ENCODE data around the gene SGCD.
"Not testable (repeated sequence)": the region's sequence is repeated elsewhere in the genome, so short reads cannot be mapped to it uniquely, and the experiment has no call there.

The SGCD gene

DNA sequence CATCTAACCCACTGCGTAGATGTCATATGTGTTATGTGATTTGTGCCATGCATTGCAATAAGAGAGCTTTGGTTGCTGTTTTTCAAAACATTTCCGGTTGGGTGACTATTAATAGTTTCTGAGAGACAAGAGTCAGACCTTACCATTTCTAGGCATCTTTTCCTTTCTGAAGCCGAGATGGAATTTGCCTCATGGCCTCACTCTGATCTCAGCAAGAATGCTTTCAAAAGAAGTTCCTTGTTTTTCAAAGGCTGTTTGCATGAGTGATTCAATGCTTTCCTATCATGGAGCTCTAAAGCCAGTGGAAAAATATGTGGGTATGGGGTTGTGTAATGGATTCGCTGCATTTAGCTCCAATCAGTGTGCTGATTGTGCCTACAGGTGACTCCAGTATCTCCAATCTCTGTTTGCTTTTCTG is 320.1 kb downstream of the SGCD start:
- Histone ChIP-seq H3K27me3 (ENCODE audit: control insufficient read depth in 1 of 2, insufficient read depth in 1 of 2, low read length in 2 of 2) (no peaks in the 10 kb centered on the region), H3K79me1 (replicated peaks; ENCODE audit: low read length, poor library complexity, severe bottlenecking) (no peaks in the 10 kb centered on the region), H3K4me3 (ENCODE audit: insufficient read depth in 1 of 2, low read depth in 1 of 2, low read length in 2 of 2) (no peak overlapping the region), H2BK12ac (ENCODE audit: low read length in 2 of 2) (no peak overlapping the region), H3K4me2 (ENCODE audit: low read length, poor library complexity, severe bottlenecking) (no peak overlapping the region), H3K9ac (ENCODE audit: low read length) (no peak overlapping the region), H2BK5ac (ENCODE audit: low read depth, low read length, poor library complexity, severe bottlenecking) (no peak overlapping the region), H3K36me3 (ENCODE audit: control insufficient read depth in 1 of 2, insufficient read depth in 2 of 2, low read depth in 1 of 2, low read length in 2 of 2) (no peaks in the 10 kb centered on the region), H3K14ac (ENCODE audit: low read length in 2 of 2) (no peak overlapping the region), H2BK120ac (ENCODE audit: low read depth, low read length) (no peak overlapping the region), H3K4ac (ENCODE audit: low read depth in 1 of 2, low read length in 2 of 2) (no peak overlapping the region), H3K9me3 (ENCODE audit: control insufficient read depth, low read length) (no peaks in the 10 kb centered on the region), H2BK15ac (ENCODE audit: low read depth, poor library complexity, severe bottlenecking) (no peak overlapping the region), H3K27ac (ENCODE audit: low read length, poor library complexity, severe bottlenecking) (no peak overlapping the region), H3K4me1 (ENCODE audit: control insufficient read depth, insufficient read depth, low read depth, low read length) (no peaks in the 10 kb centered on the region), H4K91ac (ENCODE audit: low read length) (no peak overlapping the region), H2AK5ac (ENCODE audit: low read length, severe bottlenecking) (no peak overlapping the region), H4K8ac (ENCODE audit: low read length) (no peak overlapping the region), H3K23ac (ENCODE audit: low read length in 2 of 2) (no peak overlapping the region), H2AFZ (ENCODE audit: low read depth, low read length) (no peak overlapping the region), H3K18ac (ENCODE audit: low read depth in 1 of 2, low read length in 2 of 2) (no peak overlapping the region)
- 53% methylated on average over 3 of the region's 4 CpGs for WGBS
- no peak for DNase-seq

DNA sequence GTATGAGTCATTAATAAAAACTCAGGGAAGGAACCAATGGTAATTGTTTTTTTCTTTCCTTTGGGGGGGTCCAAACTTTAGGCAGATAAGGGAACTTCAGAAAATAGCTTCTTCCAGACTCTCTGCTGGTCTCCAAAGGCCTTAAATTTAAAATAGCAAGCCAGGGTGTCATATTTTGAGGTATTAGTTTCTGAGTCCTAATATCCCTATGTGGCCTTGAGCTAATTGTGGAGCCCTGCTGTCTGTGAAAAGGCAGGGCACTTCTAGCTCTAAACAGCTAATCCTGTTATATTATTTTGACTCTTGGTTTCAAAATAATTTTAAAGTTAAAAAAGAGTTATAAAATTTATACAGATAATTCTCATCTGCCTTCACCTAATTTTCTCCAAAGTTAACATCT is 327.5 kb downstream of the SGCD start:
- Histone ChIP-seq H4K8ac (ENCODE audit: low read length) (no peak overlapping the region), H3K36me3 (ENCODE audit: control insufficient read depth in 1 of 2, insufficient read depth in 2 of 2, low read depth in 1 of 2, low read length in 2 of 2) (no peaks in the 10 kb centered on the region), H3K4me3 (ENCODE audit: insufficient read depth in 1 of 2, low read depth in 1 of 2, low read length in 2 of 2) (no peak overlapping the region), H3K23ac (ENCODE audit: low read length in 2 of 2) (no peak overlapping the region), H4K91ac (ENCODE audit: low read length) (no peak overlapping the region), H2BK120ac (ENCODE audit: low read depth, low read length) (no peak overlapping the region), H3K4me2 (ENCODE audit: low read length, poor library complexity, severe bottlenecking) (no peak overlapping the region), H2AFZ (ENCODE audit: low read depth, low read length) (no peak overlapping the region), H3K79me1 (replicated peaks; ENCODE audit: low read length, poor library complexity, severe bottlenecking) (no peaks in the 10 kb centered on the region), H3K27me3 (ENCODE audit: control insufficient read depth in 1 of 2, insufficient read depth in 1 of 2, low read length in 2 of 2) (no peaks in the 10 kb centered on the region), H2BK12ac (ENCODE audit: low read length in 2 of 2) (no peak overlapping the region), H3K14ac (ENCODE audit: low read length in 2 of 2) (no peak overlapping the region), H3K27ac (ENCODE audit: low read length, poor library complexity, severe bottlenecking) (no peak overlapping the region), H3K4ac (ENCODE audit: low read depth in 1 of 2, low read length in 2 of 2) (no peak overlapping the region), H2BK15ac (ENCODE audit: low read depth, poor library complexity, severe bottlenecking) (no peak overlapping the region), H3K18ac (ENCODE audit: low read depth in 1 of 2, low read length in 2 of 2) (no peak overlapping the region), H3K9me3 (ENCODE audit: control insufficient read depth, low read length) (no peaks in the 10 kb centered on the region), H3K4me1 (ENCODE audit: control insufficient read depth, insufficient read depth, low read depth, low read length) (no peaks in the 10 kb centered on the region), H2AK5ac (ENCODE audit: low read length, severe bottlenecking) (no peak overlapping the region), H2BK5ac (ENCODE audit: low read depth, low read length, poor library complexity, severe bottlenecking) (no peak overlapping the region), H3K9ac (ENCODE audit: low read length) (no peak overlapping the region)
- no peak for DNase-seq

- Histone ChIP-seq H3K27ac (ENCODE audit: low read length, poor library complexity, severe bottlenecking) (no peak overlapping the region), H3K27me3 (ENCODE audit: control insufficient read depth in 1 of 2, insufficient read depth in 1 of 2, low read length in 2 of 2) (no peaks in the 10 kb centered on the region), H3K23ac (ENCODE audit: low read length in 2 of 2) (no peak overlapping the region), H2BK15ac (ENCODE audit: low read depth, poor library complexity, severe bottlenecking) (no peak overlapping the region), H3K4me3 (ENCODE audit: insufficient read depth in 1 of 2, low read depth in 1 of 2, low read length in 2 of 2) (no peak overlapping the region), H3K4ac (ENCODE audit: low read depth in 1 of 2, low read length in 2 of 2) (no peak overlapping the region), H2AK5ac (ENCODE audit: low read length, severe bottlenecking) (no peak overlapping the region), H2BK5ac (ENCODE audit: low read depth, low read length, poor library complexity, severe bottlenecking) (no peak overlapping the region), H3K9me3 (ENCODE audit: control insufficient read depth, low read length) (no peaks in the 10 kb centered on the region), H3K9ac (ENCODE audit: low read length) (no peak overlapping the region), H2BK12ac (ENCODE audit: low read length in 2 of 2) (no peak overlapping the region), H3K18ac (ENCODE audit: low read depth in 1 of 2, low read length in 2 of 2) (no peak overlapping the region), H3K4me2 (ENCODE audit: low read length, poor library complexity, severe bottlenecking) (no peak overlapping the region), H3K36me3 (ENCODE audit: control insufficient read depth in 1 of 2, insufficient read depth in 2 of 2, low read depth in 1 of 2, low read length in 2 of 2) (no peaks in the 10 kb centered on the region), H4K8ac (ENCODE audit: low read length) (no peak overlapping the region), H4K91ac (ENCODE audit: low read length) (no peak overlapping the region), H3K4me1 (ENCODE audit: control insufficient read depth, insufficient read depth, low read depth, low read length) (no peaks in the 10 kb centered on the region), H3K14ac (ENCODE audit: low read length in 2 of 2) (no peak overlapping the region), H3K79me1 (replicated peaks; ENCODE audit: low read length, poor library complexity, severe bottlenecking) (no peaks in the 10 kb centered on the region), H2BK120ac (ENCODE audit: low read depth, low read length) (no peak overlapping the region), H2AFZ (ENCODE audit: low read depth, low read length) (no peak overlapping the region)
- WGBS, result 95% methylated on average over 3 of the region's 4 CpGs
- DNase-seq, result no peak
Measured at GRCh38 chr5:156655732-156656131, 328.8 kb downstream of the SGCD start.

- H3K79me1 ChIP-seq (replicated peaks; ENCODE audit: low read length, poor library complexity, severe bottlenecking); H2AK5ac ChIP-seq (ENCODE audit: low read length, severe bottlenecking); H2AFZ ChIP-seq (ENCODE audit: low read depth, low read length); H3K9ac ChIP-seq (ENCODE audit: low read length); H3K27ac ChIP-seq (ENCODE audit: low read length, poor library complexity, severe bottlenecking); H3K23ac ChIP-seq (ENCODE audit: low read length in 2 of 2); H4K8ac ChIP-seq (ENCODE audit: low read length); H3K9me3 ChIP-seq (ENCODE audit: control insufficient read depth, low read length); H3K27me3 ChIP-seq (ENCODE audit: control insufficient read depth in 1 of 2, insufficient read depth in 1 of 2, low read length in 2 of 2); H2BK5ac ChIP-seq (ENCODE audit: low read depth, low read length, poor library complexity, severe bottlenecking); H3K4me1 ChIP-seq (ENCODE audit: control insufficient read depth, insufficient read depth, low read depth, low read length); H3K36me3 ChIP-seq (ENCODE audit: control insufficient read depth in 1 of 2, insufficient read depth in 2 of 2, low read depth in 1 of 2, low read length in 2 of 2); H2BK12ac ChIP-seq (ENCODE audit: low read length in 2 of 2); H2BK15ac ChIP-seq (ENCODE audit: low read depth, poor library complexity, severe bottlenecking); DNase-seq; H3K4me2 ChIP-seq (ENCODE audit: low read length, poor library complexity, severe bottlenecking); H3K18ac ChIP-seq (ENCODE audit: low read depth in 1 of 2, low read length in 2 of 2); H2BK120ac ChIP-seq (ENCODE audit: low read depth, low read length); H4K91ac ChIP-seq (ENCODE audit: low read length); H3K4me3 ChIP-seq (ENCODE audit: insufficient read depth in 1 of 2, low read depth in 1 of 2, low read length in 2 of 2); H3K14ac ChIP-seq (ENCODE audit: low read length in 2 of 2); H3K4ac ChIP-seq (ENCODE audit: low read depth in 1 of 2, low read length in 2 of 2): not testable (repeated sequence)
- 73% methylated on average over 7 of the region's 10 CpGs for WGBS
Measured at GRCh38 chr5:156664832-156665231, 337.9 kb downstream of the SGCD start.

Data from mesenchymal stem cell (in vitro differentiated cells and primary cell).